ENCODE data around the gene EME1. TPM values are rescaled to one million over a fixed set of nuclear protein-coding genes. Genes with fewer than 3 reads are reported as not detected.

The EME1 gene
- total RNA-seq, 2 donors from 2014 or later = 0.24 to 1.3 TPM

Other genes starting within 250 kb of the EME1 start
- gene SAMD14, start 243.1 kb upstream of the EME1 start, total RNA-seq = 1 to 10 TPM; 1.6 to 2.1 TPM
- 10 to 100 TPM; 35.8 to 43.4 TPM for gene PPP1R9B, start 222.6 kb upstream of the EME1 start, total RNA-seq
- gene SGCA, start 207.2 kb upstream of the EME1 start, total RNA-seq = 100 to 1,000 TPM in 1 of 2 donors, 10 to 100 TPM in 1; 96.3 to 131 TPM
- 100 to 1,000 TPM; 106 to 151 TPM for gene COL1A1, start 171.6 kb upstream of the EME1 start, total RNA-seq
- under 1 TPM; 0.10 to 0.65 TPM for gene TMEM92, start 98.8 kb upstream of the EME1 start, total RNA-seq
- 10 to 100 TPM; 13.6 to 17.3 TPM for gene XYLT2, start 27.1 kb upstream of the EME1 start, total RNA-seq
- gene MRPL27, start within 50 bp of the EME1 start, total RNA-seq = 10 to 100 TPM; 68.6 to 78.5 TPM
- gene LRRC59, start 24.3 kb downstream of the EME1 start, total RNA-seq = 10 to 100 TPM; 35.3 to 70.5 TPM
- 10 to 100 TPM; 64.8 to 66.4 TPM for gene ACSF2, start 53.0 kb downstream of the EME1 start, total RNA-seq
- 1 to 10 TPM in 1 of 2 donors, under 1 TPM in 1; 0.37 to 1.1 TPM for gene CHAD, start 95.7 kb downstream of the EME1 start, total RNA-seq
- gene RSAD1, start 105.6 kb downstream of the EME1 start, total RNA-seq = 10 to 100 TPM; 31.6 to 38.8 TPM
- gene MYCBPAP, start 135.2 kb downstream of the EME1 start, total RNA-seq = under 1 TPM; 0.39 to 0.59 TPM
- 10 to 100 TPM in 1 of 2 donors, 1 to 10 TPM in 1; 7.0 to 16.1 TPM for gene EPN3, start 159.5 kb downstream of the EME1 start, total RNA-seq
- gene SPATA20, start 173.9 kb downstream of the EME1 start, total RNA-seq = 10 to 100 TPM; 41.0 to 41.1 TPM
- 1 to 10 TPM; 5.7 to 6.9 TPM for gene CACNA1G, start 187.5 kb downstream of the EME1 start, total RNA-seq

Data from left cardiac atrium (tissue), 2 donors.